Fibroblast of upper back skin (primary cell): ENCODE data around the gene SNW1.

Experiments
- DNase-seq: peaks from one replicate; pipeline ENCODE4 v3.0.0-alpha.2; 2013

SNW1 gene

GRCh38 chr14:77746064-77746702 lies 14.8 kb downstream of the SNW1 start:
- no peak for DNase-seq

- no peak for DNase-seq
Measured at GRCh38 chr14:77741438-77741837, 19.5 kb downstream of the SNW1 start.

- DNase-seq: peak; percentile 9
Measured at GRCh38 chr14:77738559-77739250, 22.3 kb downstream of the SNW1 start.

GRCh38 chr14:77730976-77731497 lies 29.9 kb downstream of the SNW1 start:
- peak; percentile 6 for DNase-seq

DNA sequence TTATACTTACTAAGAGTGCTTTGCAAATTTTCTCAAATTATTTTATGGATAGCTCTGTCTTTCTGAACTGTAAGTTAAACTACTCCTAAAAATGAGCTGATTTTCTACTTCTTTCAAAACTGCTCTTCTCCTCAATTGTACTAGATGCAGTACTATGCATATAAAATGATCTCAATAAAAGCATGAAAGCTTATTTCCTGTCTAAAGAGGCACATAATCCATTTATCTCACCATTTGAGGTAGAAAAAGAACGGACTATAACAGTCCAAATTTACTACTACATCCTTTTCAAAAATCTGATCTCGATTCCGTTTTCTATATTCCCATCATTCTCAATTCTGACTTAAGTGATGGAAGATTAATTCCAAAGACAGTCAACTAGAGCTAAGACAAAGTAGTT lies 38.7 kb downstream of the SNW1 start:
- no peak for DNase-seq

DNA sequence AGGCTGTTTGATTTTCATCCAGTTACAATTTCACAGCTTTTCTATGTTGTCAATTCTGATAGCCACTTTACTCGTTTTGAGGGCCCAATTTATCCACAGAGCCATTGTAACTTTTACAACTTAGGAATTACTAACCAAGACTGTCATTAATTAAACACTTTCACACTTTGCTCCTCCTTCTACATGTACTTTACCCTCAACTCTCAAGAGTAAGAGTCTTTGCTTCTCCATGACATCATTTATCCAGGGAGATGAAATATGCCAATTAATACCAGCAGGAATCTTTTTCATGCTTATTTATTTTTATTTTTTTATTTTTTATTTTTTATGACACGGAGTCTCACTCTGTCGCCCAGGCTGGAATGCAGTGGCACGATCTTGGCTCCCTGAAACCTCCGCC lies 39.5 kb downstream of the SNW1 start:
- no peak for DNase-seq

DNA sequence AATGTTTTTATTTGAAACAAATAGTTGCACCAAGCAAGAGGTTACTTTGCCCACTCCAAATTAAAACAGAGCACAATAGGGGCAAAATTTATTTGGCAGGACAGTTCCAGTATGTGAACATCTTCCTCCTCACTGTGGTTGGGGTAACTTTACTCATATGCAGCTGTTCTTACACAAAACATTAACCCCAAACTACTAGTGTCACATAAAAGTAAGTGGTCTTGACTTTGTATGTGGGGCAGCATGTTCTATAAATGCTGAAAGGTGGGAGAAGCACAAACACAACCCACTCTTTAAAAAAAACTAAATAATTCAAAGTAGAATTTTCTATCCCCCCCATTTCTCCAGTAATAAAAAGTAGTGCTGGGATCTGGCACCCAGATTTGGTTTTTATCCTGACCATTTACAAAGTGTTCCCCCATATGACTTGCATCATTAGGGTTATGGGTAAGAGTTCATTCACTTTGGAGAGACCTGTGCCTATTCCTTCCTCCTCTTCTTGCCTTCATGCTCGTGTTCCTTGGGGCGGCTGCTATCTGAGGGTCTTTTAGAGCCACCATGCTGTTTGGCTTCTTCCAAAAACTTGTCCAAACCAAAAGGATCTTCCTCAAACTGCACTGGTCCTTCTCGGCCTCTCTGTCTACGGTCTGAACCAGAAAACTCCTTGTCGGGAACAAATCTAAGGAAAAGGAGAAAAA lies 43.2 kb downstream of the SNW1 start:
- DNase-seq: no peak

DNA sequence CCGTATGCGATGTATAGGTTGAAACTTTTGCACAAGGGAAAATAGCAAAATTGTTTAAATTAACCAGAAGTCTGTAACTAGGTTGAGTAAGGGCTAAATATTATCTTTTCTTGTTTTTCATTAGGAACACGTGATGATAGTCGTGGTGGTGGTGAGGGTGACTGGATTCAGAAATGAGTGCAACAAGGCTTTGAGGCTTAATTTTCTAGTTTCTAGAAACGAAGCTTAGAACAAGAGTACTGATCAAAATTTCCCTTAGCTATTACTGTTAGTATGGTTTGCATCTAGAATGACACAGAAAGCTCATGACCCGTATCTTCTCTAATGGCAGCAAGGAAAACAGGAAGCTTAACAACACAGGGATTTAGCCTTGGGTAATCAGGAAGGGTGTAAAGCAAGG lies 46.0 kb downstream of the SNW1 start:
- DNase-seq: no peak

- no peak for DNase-seq
Measured at GRCh38 chr14:77710364-77710763, 50.6 kb downstream of the SNW1 start.

GRCh38 chr14:77709412-77709811 lies 51.5 kb downstream of the SNW1 start:
- no peak for DNase-seq

GRCh38 chr14:77708749-77709148 lies 52.2 kb downstream of the SNW1 start:
- no peak for DNase-seq

DNA sequence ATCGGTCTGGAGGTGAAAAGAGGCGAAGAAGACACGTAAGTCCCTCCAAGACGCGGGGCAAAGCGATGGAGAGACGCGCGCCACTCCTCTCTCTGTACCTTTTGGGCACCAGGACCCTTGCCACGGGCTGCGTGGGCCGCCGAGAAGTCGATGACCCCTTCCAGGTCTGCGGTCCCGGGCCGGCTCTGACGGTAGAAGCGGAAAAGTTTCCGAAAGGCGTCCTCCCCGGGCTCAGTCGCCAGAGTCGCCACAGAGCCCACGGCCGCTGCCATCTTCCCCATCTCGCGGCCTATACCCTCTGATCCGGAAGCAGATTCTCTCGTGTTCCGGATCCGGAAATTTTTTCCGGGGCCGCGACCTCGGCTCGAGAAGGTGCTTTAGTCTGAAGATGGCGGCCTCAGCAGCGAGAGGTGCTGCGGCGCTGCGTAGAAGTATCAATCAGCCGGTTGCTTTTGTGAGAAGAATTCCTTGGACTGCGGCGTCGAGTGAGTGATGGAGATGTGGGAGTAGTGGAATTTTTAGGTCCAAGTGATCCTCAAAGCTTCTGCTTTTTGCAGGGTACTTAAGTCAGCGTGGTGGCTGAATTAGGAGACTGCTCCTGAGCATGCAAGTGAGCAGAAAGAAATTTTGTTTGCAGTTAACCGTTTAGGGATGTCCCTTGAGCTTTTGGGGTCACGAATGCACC lies 53.1 kb downstream of the SNW1 start, which contains the start of the genes ALKBH1 and SLIRP:
Gene ALKBH1 (minus strand): TSS at position 300 of the 685 bp plus-strand sequence. CDS start 19 bp downstream, at position 281.
Gene SLIRP (plus strand): TSS at position 380 of the 685 bp plus-strand sequence. CDS start 9 bp downstream, at position 389.
- peak; percentile 77 for DNase-seq

DNA sequence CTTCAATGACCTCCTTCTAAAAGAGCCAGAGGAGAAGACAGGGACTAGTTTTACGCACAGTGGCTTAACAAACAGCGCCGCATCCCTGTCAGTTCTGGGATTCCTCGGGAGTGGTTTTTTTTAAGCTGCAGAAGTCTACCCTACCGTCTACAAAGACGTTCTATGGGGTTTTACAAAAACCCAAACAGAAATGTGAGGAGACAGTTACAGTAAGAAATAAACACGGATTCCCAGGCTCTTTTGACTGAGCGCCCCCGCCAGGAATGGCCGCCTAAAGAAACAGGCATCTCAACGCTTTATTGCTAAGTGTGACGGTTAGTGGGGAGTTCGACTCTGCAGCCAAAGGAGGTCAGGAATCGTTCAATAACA lies 53.6 kb downstream of the SNW1 start:
- peak; percentile 35 for DNase-seq

GRCh38 chr14:77691259-77691658 lies 69.7 kb downstream of the SNW1 start:
- no peak for DNase-seq

GRCh38 chr14:77682158-77682553 lies 78.8 kb downstream of the SNW1 start:
- DNase-seq: peak; percentile 19

DNA sequence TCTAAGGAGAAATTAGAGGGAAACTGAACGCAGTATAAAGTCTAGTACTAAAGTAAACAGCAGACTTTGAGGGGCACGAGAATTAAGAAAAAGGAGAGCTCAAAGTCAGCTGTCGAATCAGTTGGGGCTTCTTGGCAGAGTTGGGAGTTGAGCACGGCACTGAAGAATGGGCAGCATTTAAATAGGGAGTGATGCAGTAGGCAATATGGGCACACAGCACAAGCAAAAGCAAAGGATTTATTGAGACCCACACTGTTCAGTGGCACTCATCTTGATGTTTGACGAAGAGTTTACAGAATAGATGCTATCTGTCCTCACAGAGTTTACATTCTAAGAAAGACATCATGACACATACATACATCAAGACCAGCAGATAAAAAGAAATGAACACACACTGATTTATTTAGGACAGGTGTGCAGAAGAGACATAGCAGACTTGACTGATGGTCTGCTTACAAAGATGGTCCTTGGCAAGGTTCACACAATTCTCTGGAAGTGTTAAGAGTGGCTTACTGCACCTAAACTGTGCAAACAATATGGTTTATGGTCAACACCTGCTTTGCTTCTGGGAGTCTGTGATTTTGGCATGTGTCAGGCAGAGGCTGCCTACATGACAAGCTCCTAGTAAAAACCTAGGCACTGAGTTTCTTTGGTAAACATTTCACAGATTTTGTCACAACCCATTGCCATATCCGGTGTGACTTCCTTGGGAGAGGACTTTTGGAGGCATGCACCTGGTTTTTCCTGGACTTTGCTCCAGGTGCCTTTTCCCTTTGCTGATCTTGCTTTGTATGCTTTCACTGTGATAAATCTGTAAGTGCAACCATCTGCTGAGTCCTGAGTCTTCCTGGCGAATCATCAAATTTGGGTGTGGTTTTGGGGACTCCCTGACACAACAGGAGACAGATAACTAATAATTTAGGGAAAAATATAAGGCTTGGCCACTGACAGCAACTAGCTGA lies 79.5 kb downstream of the SNW1 start:
- DNase-seq: peak; percentile 8

DNA sequence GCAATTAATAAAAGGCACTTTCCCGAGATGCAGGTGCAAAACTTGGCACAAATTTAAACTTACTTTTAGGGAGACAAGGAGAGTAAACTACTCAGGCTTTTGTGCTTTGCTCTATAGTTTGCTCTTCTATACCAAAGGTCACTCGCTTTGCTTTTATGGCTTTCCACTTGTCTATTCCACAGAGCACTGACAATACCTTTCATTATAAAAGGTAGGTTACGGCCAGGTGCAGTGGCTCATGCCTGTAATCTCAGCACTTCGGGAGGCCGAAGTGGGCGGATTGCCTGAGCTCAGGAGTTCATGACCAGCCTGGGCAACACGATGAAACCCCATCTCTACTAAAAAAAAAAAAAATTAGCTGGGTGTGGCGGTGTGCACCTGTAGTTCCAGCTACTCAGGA lies 86.0 kb downstream of the SNW1 start:
- no peak for DNase-seq

DNA sequence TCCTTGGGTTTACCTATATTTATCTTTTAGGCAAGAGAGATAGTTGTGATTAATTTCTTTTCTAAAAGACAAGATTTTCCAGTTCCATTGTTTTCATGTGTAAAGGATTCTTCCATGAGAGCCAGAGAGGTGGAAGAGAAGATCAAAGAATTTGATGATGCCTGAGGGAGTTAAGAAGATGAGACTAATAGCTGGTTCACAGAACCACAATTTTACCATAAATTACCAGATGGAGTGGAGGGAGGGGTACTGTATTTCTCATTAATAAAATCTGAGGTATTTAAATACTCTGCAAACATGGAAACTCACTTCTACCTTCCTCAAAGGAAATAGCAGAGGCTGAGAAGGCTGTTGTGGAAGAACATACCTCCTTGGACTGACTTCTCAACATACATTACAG lies 87.8 kb downstream of the SNW1 start:
- DNase-seq: no peak
